HepG2 (cell line): ENCODE measurements around the gene LMBRD2. TPM values are rescaled to one million over a fixed set of nuclear protein-coding genes. Genes with fewer than 3 reads are reported as not detected.

Source experiments
- FOXP1 ChIP-seq, 2 experiments: fragments of 450-650 bp in 1 of 2; IDR thresholded peaks; 2 replicates each; pipeline ENCODE4 v1.6.1; 2017 to 2018; ENCODE audit warnings: antibody characterized with exemption in 1 of 2
- GATAD1 ChIP-seq: IDR thresholded peaks from 2 replicates; pipeline ENCODE4 v1.6.1; 2016; ENCODE audit warnings: missing genetic modification reagents, missing compliant biosample characterization
- PAX8 ChIP-seq: sonication (generic); formaldehyde crosslinking; IDR thresholded peaks from 2 replicates; pipeline ENCODE4 v1.8.0; 2022; ENCODE audit warnings: mild to moderate bottlenecking, missing genetic modification reagents, borderline replicate concordance
- PITX1 ChIP-seq: sonication (generic); formaldehyde crosslinking; IDR thresholded peaks from 2 replicates; pipeline ENCODE4 v1.5.1; 2020; ENCODE audit warnings: mild to moderate bottlenecking, missing genetic modification reagents
- ZMYM4 ChIP-seq: sonication (generic); formaldehyde crosslinking; IDR thresholded peaks from 2 replicates; pipeline ENCODE4 v1.8.1; 2023; ENCODE audit warnings: mild to moderate bottlenecking, missing genetic modification reagents
- ZNF207 ChIP-seq: fragments of 450-650 bp; IDR thresholded peaks from 2 replicates; pipeline ENCODE4 v1.6.1; 2016; ENCODE audit warnings: antibody characterized with exemption, borderline replicate concordance
- ZNF282 ChIP-seq: fragments of 450-650 bp; IDR thresholded peaks from 2 replicates; pipeline ENCODE4 v1.6.1; 2018; ENCODE audit not compliant: partially characterized antibody
- ZNF337 ChIP-seq: sonication (generic); formaldehyde crosslinking; IDR thresholded peaks from 2 replicates; pipeline ENCODE4 v1.5.1; 2020; ENCODE audit warnings: missing genetic modification reagents, low read depth, mild to moderate bottlenecking, borderline replicate concordance
- ZNF547 ChIP-seq: sonication (generic); formaldehyde crosslinking; IDR thresholded peaks from 2 replicates; pipeline ENCODE4 v1.5.1; 2020; ENCODE audit warnings: mild to moderate bottlenecking, missing genetic modification reagents
- ZNF644 ChIP-seq: IDR thresholded peaks from 2 replicates; pipeline ENCODE4 v1.6.1; 2016; ENCODE audit warnings: low read depth
- ZNF7 ChIP-seq: IDR thresholded peaks from 2 replicates; pipeline ENCODE4 v1.6.1; 2016; ENCODE audit warnings: missing biosample characterization, missing genetic modification reagents
- ZNF703 ChIP-seq: sonication (generic); formaldehyde crosslinking; IDR thresholded peaks from 2 replicates; pipeline ENCODE4 v1.5.1; 2020; ENCODE audit warnings: missing genetic modification reagents, mild to moderate bottlenecking, moderate library complexity, borderline replicate concordance
- ZNF775 ChIP-seq: sonication (generic); formaldehyde crosslinking; IDR thresholded peaks from 2 replicates; pipeline ENCODE4 v1.4.0; 2020; ENCODE audit warnings: missing genetic modification reagents, mild to moderate bottlenecking, moderate library complexity, borderline replicate concordance
- polyA plus RNA-seq, 8 experiments: library from polyadenylated mRNA; depleted of rRNA in 3 of 8; stranded (reverse) in 7 of 8; unstranded in 1 of 8; fragments of >200 nt; fragmentation: Illumina TruSeq in 4 of 8; extraction: Trizol in 4 of 8; gene quantifications; 2 replicates each; pipeline versions ENCODE4 v1.2.1 to v1.2.3, GENCODE V29; 2011 to 2016; ENCODE audit warnings: low read depth in 4 of 8, missing spikeins in 1 of 8, mixed read lengths in 1 of 8; ENCODE audit not compliant: insufficient read depth in 1 of 8
- total RNA-seq, 5 experiments: library from RNA; depleted of rRNA; stranded (reverse); fragments of >200 nt; fragmentation: Illumina TruSeq; extraction: Trizol; gene quantifications; 2 replicates each; pipeline ENCODE4 v1.2.3, GENCODE V29; 2016; ENCODE audit warnings: low read depth in 1 of 5
- TF ChIP-seq, protein P1 (sequence below): sonication (generic); formaldehyde crosslinking; IDR thresholded peaks from 2 replicates; pipeline ENCODE4 v1.4.0; 2020; ENCODE audit warnings: missing genetic modification reagents, mild to moderate bottlenecking, borderline replicate concordance
- TF ChIP-seq, protein P2 (sequence below): sonication (generic); formaldehyde crosslinking; IDR thresholded peaks from 2 replicates; pipeline ENCODE4 v1.5.1; 2020; ENCODE audit warnings: mild to moderate bottlenecking, missing genetic modification reagents, borderline replicate concordance
- TF ChIP-seq, protein P3 (sequence below): sonication (generic); formaldehyde crosslinking; IDR thresholded peaks from 2 replicates; pipeline ENCODE4 v1.5.0; 2020; ENCODE audit warnings: mild to moderate bottlenecking, missing genetic modification reagents

LMBRD2 gene
- total and polyA plus RNA-seq, 2 of the 13 experiments (the other 11 are each of a cell fraction or from before 2014, with no cell fraction given): 2.0 to 4.7 TPM

DNA sequence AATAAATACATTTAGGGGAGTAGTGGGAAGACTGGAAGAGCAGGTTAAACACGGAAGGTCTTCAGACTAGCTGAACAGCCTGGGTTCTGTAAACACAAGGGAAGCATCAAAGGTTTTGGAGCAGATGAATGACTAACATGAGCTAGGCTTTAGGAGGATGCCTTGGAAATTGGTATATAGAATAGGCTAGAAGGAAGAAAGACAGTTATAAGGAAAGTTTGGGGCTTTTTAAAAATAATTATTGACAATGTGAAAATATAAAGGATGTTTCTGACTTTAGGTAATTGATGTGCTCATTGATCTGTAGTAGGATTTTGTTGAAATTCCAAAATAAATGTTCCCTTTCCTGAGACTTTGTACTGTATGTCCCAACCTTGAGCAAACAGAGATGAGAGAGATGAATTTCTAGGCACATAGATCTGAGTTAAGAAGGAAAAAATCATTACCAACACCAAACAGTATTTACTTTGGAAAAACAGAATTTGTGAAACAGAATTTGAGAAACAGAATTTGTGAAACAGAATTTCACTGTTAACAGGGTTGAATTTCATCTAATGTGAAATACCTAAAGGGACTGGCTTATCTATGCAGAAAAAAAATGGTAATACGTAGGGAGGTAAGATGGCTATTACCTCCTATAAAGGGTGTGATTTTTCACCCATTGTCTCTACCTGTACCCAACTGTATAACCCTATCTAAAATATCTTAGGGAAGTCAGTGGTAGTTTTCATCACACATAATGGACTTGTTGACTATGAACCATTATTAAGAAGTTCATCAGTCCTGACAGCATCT lies 29.1 kb upstream of the LMBRD2 start (continued):
- TF ChIP-seq, protein P1, sequence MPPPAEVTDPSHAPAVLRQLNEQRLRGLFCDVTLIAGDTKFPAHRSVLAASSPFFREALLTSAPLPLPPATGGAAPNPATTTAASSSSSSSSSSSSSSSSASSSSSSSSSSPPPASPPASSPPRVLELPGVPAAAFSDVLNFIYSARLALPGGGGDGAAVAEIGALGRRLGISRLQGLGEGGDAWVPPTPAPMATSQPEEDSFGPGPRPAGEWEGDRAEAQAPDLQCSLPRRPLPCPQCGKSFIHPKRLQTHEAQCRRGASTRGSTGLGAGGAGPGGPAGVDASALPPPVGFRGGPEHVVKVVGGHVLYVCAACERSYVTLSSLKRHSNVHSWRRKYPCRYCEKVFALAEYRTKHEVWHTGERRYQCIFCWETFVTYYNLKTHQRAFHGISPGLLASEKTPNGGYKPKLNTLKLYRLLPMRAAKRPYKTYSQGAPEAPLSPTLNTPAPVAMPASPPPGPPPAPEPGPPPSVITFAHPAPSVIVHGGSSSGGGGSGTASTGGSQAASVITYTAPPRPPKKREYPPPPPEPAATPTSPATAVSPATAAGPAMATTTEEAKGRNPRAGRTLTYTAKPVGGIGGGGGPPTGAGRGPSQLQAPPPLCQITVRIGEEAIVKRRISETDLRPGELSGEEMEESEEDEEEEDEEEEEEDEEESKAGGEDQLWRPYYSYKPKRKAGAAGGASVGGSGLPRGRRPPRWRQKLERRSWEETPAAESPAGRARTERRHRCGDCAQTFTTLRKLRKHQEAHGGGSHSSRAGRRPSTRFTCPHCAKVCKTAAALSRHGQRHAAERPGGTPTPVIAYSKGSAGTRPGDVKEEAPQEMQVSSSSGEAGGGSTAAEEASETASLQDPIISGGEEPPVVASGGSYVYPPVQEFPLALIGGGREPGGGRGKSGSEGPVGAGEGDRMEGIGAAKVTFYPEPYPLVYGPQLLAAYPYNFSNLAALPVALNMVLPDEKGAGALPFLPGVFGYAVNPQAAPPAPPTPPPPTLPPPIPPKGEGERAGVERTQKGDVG: no peak
- TF ChIP-seq ZNF282 (no peak), FOXP1 (IDR thresholded peaks at IDR 0.05) (no peak; the same call in 1 of the 2 replicates), FOXP1 (CRISPR knock-in tag; IDR thresholded peaks at IDR 0.05) (peak; percentile 72), PAX8 (CRISPR knock-in tag) (no peak), ZNF337 (CRISPR knock-in tag) (no peak), ZMYM4 (CRISPR knock-in tag) (peak; percentile 49; the same call in 1 of the 2 replicates), ZNF547 (CRISPR knock-in tag) (no peak), GATAD1 (peak; percentile 32; the same call in 1 of the 2 replicates), ZNF775 (CRISPR knock-in tag) (no peak), ZNF7 (CRISPR knock-in tag) (no peak), ZNF644 (CRISPR knock-in tag) (no peak), ZNF703 (CRISPR knock-in tag) (peak; percentile 56; the same call in 1 of the 2 replicates), PITX1 (CRISPR knock-in tag) (peak; percentile 92), ZNF207 (no peak)
- TF ChIP-seq, protein P2, sequence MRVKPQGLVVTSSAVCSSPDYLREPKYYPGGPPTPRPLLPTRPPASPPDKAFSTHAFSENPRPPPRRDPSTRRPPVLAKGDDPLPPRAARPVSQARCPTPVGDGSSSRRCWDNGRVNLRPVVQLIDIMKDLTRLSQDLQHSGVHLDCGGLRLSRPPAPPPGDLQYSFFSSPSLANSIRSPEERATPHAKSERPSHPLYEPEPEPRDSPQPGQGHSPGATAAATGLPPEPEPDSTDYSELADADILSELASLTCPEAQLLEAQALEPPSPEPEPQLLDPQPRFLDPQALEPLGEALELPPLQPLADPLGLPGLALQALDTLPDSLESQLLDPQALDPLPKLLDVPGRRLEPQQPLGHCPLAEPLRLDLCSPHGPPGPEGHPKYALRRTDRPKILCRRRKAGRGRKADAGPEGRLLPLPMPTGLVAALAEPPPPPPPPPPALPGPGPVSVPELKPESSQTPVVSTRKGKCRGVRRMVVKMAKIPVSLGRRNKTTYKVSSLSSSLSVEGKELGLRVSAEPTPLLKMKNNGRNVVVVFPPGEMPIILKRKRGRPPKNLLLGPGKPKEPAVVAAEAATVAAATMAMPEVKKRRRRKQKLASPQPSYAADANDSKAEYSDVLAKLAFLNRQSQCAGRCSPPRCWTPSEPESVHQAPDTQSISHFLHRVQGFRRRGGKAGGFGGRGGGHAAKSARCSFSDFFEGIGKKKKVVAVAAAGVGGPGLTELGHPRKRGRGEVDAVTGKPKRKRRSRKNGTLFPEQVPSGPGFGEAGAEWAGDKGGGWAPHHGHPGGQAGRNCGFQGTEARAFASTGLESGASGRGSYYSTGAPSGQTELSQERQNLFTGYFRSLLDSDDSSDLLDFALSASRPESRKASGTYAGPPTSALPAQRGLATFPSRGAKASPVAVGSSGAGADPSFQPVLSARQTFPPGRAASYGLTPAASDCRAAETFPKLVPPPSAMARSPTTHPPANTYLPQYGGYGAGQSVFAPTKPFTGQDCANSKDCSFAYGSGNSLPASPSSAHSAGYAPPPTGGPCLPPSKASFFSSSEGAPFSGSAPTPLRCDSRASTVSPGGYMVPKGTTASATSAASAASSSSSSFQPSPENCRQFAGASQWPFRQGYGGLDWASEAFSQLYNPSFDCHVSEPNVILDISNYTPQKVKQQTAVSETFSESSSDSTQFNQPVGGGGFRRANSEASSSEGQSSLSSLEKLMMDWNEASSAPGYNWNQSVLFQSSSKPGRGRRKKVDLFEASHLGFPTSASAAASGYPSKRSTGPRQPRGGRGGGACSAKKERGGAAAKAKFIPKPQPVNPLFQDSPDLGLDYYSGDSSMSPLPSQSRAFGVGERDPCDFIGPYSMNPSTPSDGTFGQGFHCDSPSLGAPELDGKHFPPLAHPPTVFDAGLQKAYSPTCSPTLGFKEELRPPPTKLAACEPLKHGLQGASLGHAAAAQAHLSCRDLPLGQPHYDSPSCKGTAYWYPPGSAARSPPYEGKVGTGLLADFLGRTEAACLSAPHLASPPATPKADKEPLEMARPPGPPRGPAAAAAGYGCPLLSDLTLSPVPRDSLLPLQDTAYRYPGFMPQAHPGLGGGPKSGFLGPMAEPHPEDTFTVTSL (CRISPR knock-in tag): peak; percentile 97; the same call in 1 of the 2 replicates
- TF ChIP-seq, protein P3, sequence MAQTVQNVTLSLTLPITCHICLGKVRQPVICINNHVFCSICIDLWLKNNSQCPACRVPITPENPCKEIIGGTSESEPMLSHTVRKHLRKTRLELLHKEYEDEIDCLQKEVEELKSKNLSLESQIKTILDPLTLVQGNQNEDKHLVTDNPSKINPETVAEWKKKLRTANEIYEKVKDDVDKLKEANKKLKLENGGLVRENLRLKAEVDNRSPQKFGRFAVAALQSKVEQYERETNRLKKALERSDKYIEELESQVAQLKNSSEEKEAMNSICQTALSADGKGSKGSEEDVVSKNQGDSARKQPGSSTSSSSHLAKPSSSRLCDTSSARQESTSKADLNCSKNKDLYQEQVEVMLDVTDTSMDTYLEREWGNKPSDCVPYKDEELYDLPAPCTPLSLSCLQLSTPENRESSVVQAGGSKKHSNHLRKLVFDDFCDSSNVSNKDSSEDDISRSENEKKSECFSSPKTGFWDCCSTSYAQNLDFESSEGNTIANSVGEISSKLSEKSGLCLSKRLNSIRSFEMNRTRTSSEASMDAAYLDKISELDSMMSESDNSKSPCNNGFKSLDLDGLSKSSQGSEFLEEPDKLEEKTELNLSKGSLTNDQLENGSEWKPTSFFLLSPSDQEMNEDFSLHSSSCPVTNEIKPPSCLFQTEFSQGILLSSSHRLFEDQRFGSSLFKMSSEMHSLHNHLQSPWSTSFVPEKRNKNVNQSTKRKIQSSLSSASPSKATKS (CRISPR knock-in tag): no peak
